C4-2B (cell line): Measurements from ENCODE around the gene CDC20.

Experiments used
- CTCF ChIP-seq: fragments of 450-650 bp; conservative IDR thresholded peaks from 2 replicates; pipeline ENCODE4 v1.5.1; 2017; ENCODE audit warnings: mild to moderate bottlenecking
- ZFX ChIP-seq: fragments of 450-650 bp; IDR thresholded peaks from 2 replicates; pipeline ENCODE4 v1.6.1; 2017

GRCh38 chr1:43360616-43361015, 1.8 kb downstream of the CDC20 start:
- no peak for TF ChIP-seq CTCF
- TF ChIP-seq ZFX, result no peak
